KOPT-K1 (cell line): ENCODE measurements around the gene LEF1.
A peak's percentile ranks its signal among the peaks of the same experiment; 100 is the strongest.
"Not testable (repeated sequence)": the region's sequence is repeated elsewhere in the genome, so short reads cannot be mapped to it uniquely, and the experiment has no call there.

Experiments
- H3K27ac ChIP-seq: fragments of 200-600 bp; sonication (generic); 2 replicates; pipeline ENCODE4 v1.5.1; 2016; ENCODE audit warnings: antibody characterized with exemption, mild to moderate bottlenecking, low read depth, low read length; ENCODE audit not compliant: poor library complexity, severe bottlenecking
- H3K36me3 ChIP-seq: fragments of 200-600 bp; sonication (generic); 2 replicates; pipeline ENCODE4 v1.5.1; 2017; ENCODE audit warnings: antibody characterized with exemption, mild to moderate bottlenecking, low read length, moderate library complexity; ENCODE audit not compliant: insufficient read depth
- H3K9me3 ChIP-seq: fragments of 200-600 bp; sonication (generic); 2 replicates; pipeline ENCODE4 v1.5.1; 2017; ENCODE audit warnings: antibody characterized with exemption, low read length, mild to moderate bottlenecking; ENCODE audit not compliant: insufficient read depth, poor library complexity, severe bottlenecking

The LEF1 gene

GRCh38 chr4:108054025-108054638 is 114.6 kb downstream of the LEF1 start:
- H3K36me3 ChIP-seq, result peaks cover 90% of the 10 kb centered on the region
- H3K27ac ChIP-seq, result peak overlapping the region; percentile 68
- H3K9me3 ChIP-seq, result no peaks in the 10 kb centered on the region

- Histone ChIP-seq H3K36me3 (peaks cover 90% of the 10 kb centered on the region), H3K27ac (peak overlapping the region; percentile 68), H3K9me3 (no peaks in the 10 kb centered on the region)
These were observed 115.5 kb downstream of the LEF1 start for GRCh38 chr4:108053251-108053711.

GRCh38 chr4:108052558-108053120 is 116.1 kb downstream of the LEF1 start:
- H3K27ac ChIP-seq, result peak overlapping the region; percentile 68
- H3K36me3 ChIP-seq, result peaks cover 91% of the 10 kb centered on the region
- H3K9me3 ChIP-seq, result no peaks in the 10 kb centered on the region

GRCh38 chr4:108051343-108051742 is 117.4 kb downstream of the LEF1 start:
- H3K36me3 ChIP-seq, result peaks cover 91% of the 10 kb centered on the region
- no peaks in the 10 kb centered on the region for H3K9me3 ChIP-seq
- peak overlapping the region; percentile 68 for H3K27ac ChIP-seq

GRCh38 chr4:108050166-108051111 is 118.3 kb downstream of the LEF1 start:
- H3K9me3 ChIP-seq, result not testable (repeated sequence)
- Histone ChIP-seq H3K36me3 (peaks cover 91% of the 10 kb centered on the region), H3K27ac (peak overlapping the region; percentile 68)

DNA sequence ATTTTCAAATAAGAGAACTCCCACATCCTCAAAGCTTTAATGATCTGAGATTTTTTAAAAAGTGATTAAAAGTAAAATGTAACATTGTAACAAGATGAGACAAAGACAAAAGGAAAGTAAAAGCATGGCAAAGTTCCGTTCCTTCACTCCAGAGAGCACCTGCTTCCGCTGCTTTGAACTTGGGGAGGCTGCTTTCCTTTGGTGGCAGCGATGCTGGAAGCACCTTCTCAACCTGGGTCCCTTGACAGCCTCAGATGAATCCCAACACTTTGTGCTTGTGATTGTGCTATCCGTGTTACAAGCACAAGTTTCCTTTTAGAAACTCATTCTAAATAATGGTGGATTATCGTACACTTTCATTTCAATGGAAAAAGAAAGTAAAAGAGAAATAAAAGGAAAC is 119.3 kb downstream of the LEF1 start:
- Histone ChIP-seq H3K9me3 (no peaks in the 10 kb centered on the region), H3K27ac (peak overlapping the region; percentile 68), H3K36me3 (peaks cover 88% of the 10 kb centered on the region)

DNA sequence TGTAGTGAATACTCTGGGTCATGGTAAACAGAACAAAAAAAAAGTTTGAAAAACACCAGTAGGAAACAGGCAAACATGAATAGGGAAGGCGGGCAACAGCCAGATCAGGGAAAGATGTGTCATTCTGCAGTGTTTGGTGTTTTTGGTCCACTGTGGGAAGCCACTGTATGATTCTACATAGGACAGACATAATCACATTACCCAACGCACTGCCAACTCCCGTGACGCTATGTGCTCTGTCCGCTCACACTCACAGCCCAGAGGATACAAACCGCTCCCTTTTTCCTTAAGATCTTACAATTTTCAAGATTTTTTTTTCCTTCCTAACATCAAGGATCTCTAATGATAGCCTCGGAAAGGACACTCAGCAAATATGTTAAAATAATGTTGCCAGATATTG is 119.7 kb downstream of the LEF1 start:
- Histone ChIP-seq H3K9me3 (no peaks in the 10 kb centered on the region), H3K36me3 (peaks cover 86% of the 10 kb centered on the region), H3K27ac (peak overlapping the region; percentile 68)

DNA sequence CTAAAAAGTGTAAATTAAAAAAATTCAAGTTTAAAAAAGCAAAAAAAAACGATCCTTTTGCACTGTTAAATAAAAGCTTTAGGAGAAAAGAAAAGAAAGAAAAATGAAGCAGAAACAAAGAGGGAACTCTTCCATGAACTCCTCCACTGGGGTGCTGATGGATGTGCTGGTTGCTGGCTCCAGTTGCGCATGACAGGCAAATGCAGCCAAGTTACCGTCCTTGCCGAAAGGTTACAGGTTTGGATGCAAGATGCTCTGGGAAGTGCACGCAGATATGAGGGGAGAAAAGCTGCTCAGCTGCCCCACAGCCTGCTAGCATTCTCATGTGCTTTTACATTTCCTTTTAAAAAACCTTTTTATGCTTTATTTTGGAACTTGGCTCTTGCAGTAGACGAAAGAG is 120.6 kb downstream of the LEF1 start:
- Histone ChIP-seq H3K9me3 (no peaks in the 10 kb centered on the region), H3K36me3 (peaks cover 78% of the 10 kb centered on the region), H3K27ac (peak overlapping the region; percentile 68)

GRCh38 chr4:108047199-108047598 is 121.5 kb downstream of the LEF1 start:
- H3K36me3 ChIP-seq, result peaks cover 68% of the 10 kb centered on the region
- H3K9me3 ChIP-seq, result no peaks in the 10 kb centered on the region
- peak overlapping the region; percentile 68 for H3K27ac ChIP-seq

- Histone ChIP-seq H3K9me3 (no peaks in the 10 kb centered on the region), H3K27ac (peak overlapping the region; percentile 68)
These were observed 123.1 kb downstream of the LEF1 start for GRCh38 chr4:108045687-108046024.

GRCh38 chr4:108044951-108045686 is 123.6 kb downstream of the LEF1 start:
- peaks cover 47% of the 10 kb centered on the region for H3K36me3 ChIP-seq
- H3K9me3 ChIP-seq, result no peaks in the 10 kb centered on the region
- H3K27ac ChIP-seq, result peak overlapping the region; percentile 68

More at GRCh38 chr4:108045687-108046024, 123.1 kb downstream of the LEF1 start:
- peaks cover 53% of the 10 kb centered on the region for H3K36me3 ChIP-seq

- Histone ChIP-seq H3K27ac (peak overlapping the region; percentile 61), H3K9me3 (no peaks in the 10 kb centered on the region), H3K36me3 (peaks cover 40% of the 10 kb centered on the region)
These were observed 125.2 kb downstream of the LEF1 start for GRCh38 chr4:108043526-108043925.

GRCh38 chr4:108042927-108043326 is 125.8 kb downstream of the LEF1 start:
- peak overlapping the region; percentile 61 for H3K27ac ChIP-seq
- no peaks in the 10 kb centered on the region for H3K9me3 ChIP-seq
- H3K36me3 ChIP-seq, result peaks cover 34% of the 10 kb centered on the region

DNA sequence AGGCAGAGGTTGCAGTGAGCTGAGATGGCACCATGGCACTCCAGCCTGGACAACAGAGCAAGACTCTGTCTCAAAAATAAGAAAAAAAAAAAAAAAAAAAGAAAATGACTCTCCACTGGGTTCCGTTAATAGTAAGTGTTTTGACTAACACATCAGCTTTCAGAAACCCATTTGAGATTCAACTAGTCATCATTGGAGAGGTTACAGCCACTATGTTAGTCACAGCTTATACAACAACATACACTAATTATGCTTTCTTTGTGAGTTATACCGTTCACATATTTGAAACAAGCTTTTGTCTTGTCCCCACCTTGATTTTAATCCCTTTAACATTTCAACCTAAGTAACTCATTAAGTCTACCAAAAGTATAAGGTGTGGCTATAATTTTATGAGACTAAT is 130.8 kb downstream of the LEF1 start:
- Histone ChIP-seq H3K27ac (no peak overlapping the region), H3K36me3 (peaks cover 22% of the 10 kb centered on the region), H3K9me3 (no peaks in the 10 kb centered on the region)

DNA sequence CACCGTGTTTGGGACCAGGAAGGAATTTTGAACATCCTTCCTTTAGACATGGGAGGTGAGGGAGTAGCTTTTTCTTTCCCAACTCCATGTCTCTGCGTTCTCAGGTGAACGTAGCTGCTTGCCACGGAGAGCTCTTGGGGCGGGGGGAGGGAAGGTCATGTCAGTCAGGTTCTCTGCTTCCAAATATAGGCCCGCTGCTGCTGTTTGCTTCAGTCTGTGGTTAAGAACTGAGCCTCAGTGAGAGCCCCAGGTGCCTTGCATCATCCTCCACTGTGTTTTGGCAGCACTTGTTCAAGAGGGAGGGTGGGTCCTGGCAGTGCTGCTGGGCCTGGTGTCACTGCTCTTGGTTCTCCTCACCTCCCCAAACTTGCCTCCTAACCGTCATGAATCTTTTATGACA is 132.5 kb downstream of the LEF1 start:
- peaks cover 33% of the 10 kb centered on the region for H3K36me3 ChIP-seq
- peak overlapping the region; percentile 95 for H3K27ac ChIP-seq
- no peaks in the 10 kb centered on the region for H3K9me3 ChIP-seq
